ENCODE measurements around the gene L3MBTL2. TPM values are rescaled to one million over a fixed set of nuclear protein-coding genes. Genes with fewer than 3 reads are reported as not detected.

The L3MBTL2 gene
- total and polyA plus RNA-seq, 9 of the 15 experiments (the other 6 are each of a cell fraction or from before 2014, with no cell fraction given): 10.3 to 23.1 (median 18.6) TPM

DNA sequence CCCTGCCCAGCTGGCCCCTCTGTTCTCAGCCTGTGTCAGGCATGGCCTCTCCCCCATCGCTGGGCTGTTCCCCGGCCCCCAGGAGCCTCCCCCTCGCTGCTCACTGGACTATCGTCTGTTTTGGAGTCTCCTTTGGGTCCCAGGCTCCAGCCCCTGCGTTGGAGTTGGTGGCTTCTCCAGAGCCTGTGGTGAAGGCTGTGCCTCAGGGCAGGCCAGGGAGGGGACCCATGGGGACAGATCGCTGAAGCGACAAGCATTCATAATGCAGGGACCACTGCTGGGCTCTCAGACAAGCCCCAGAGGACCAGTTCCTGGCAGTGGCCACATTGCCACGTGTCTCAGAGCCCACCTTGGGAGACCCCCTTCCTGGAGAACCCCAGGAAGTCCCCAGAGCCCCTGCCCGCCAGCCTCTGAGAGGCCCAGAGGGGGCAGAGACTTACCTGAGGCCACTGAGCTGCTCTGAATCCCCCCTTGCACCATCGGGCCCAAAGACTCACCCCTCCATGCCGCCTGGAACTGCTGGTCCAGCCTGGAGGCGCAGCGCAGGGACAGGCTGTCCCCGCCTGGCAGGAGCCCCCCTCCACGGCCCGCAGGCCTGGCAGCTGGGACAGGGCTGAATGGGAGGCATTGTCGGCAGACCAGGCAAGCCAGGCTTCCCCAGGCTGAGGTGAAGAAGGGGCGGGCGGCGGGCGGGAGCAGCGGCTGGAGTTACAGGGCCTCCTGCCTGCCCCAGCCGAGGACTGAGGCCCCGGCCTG lies 35.4 kb downstream of the L3MBTL2 start, which contains the start of gene CHADL:
Gene CHADL, minus strand, starts transcription at position 555 of the 756 bp plus-strand sequence. Its CDS starts 50 bp downstream, at position 505.
- H3K4me3 ChIP-seq: no peak within 1 kb of the TSS
- H3K27me3 ChIP-seq (ENCODE audit: control insufficient read depth in 2 of 2, insufficient read depth in 2 of 2, low read length in 2 of 2): no peaks in the 10 kb centered on the region
- H3K79me2 ChIP-seq (ENCODE audit: control insufficient read depth, insufficient read depth, low read length): no peaks in the 10 kb centered on the region
- intact Hi-C loops (cut with micrococcal nuclease): no loop called here
- FAIRE-seq (no peak), ATAC-seq (no peak), DNase-seq (ENCODE audit: extremely low read depth in 1 of 4, low spot score in 3 of 4) (no peak)
- no peaks in the 10 kb centered on the region for H4K20me1 ChIP-seq (replicated peaks; ENCODE audit: control insufficient read depth, insufficient read depth, low read length)
- H3K4me2 ChIP-seq (ENCODE audit: insufficient read depth, low read length): no peak within 1 kb of the TSS
- H3K4me1 ChIP-seq (replicated peaks in 1 of 2; ENCODE audit: control insufficient read depth in 2 of 2, insufficient read depth in 2 of 2, low read length in 2 of 2): peaks cover 0 to 31% of the 10 kb centered on the region in 2 experiments; a peak in 2 of 5 replicates
- in situ Hi-C loops (cut with MboI): no loop called here
- no peak for TF ChIP-seq KLF16 (IDR thresholded peaks at IDR 0.05)
- TF ChIP-seq POLR2G (IDR thresholded peaks at IDR 0.05; ENCODE audit: low read depth, low read length): peak; percentile 44; the same call in 1 of the 2 replicates
- ChIA-PET POLR2A (interaction anchor here (0.5 kb wide), 1 partner anchor 30 kb away, joined by 3 read pairs; no protein-coding TSS in a partner anchor), CTCF (ENCODE audit: low intra/inter-chr PET ratio) (no interaction called here)
- H3K9ac ChIP-seq (ENCODE audit: insufficient read depth in 1 of 2, low read depth in 2 of 2, low read length in 2 of 2): peak within 1 kb of the TSS in 1 of 2 experiments; percentile 58; a peak in 1 of 4 replicates
- H2AFZ ChIP-seq (ENCODE audit: low read depth, low read length): no peak within 1 kb of the TSS
- no peak within 1 kb of the TSS for H3K27ac ChIP-seq (ENCODE audit: extremely low read depth, low read depth, low read length)
- WGBS (ENCODE audit: insufficient coverage, low coverage, missing lambda C conversion rate): 66% methylated on average over 11 of the region's 24 CpGs
- H3K9me1 ChIP-seq (ENCODE audit: control insufficient read depth, insufficient read depth, low read length): no peaks in the 10 kb centered on the region
- no TSS peak for BruUV-seq (replicated peaks)
- peaks cover 1% of the 10 kb centered on the region; the same call in 2 of the 3 replicates for H3K36me3 ChIP-seq (ENCODE audit: control insufficient read depth, insufficient read depth, low read length)
- no peaks in the 10 kb centered on the region for H3K9me3 ChIP-seq (replicated peaks; ENCODE audit: control insufficient read depth, insufficient read depth, low read depth, low read length)

DNA sequence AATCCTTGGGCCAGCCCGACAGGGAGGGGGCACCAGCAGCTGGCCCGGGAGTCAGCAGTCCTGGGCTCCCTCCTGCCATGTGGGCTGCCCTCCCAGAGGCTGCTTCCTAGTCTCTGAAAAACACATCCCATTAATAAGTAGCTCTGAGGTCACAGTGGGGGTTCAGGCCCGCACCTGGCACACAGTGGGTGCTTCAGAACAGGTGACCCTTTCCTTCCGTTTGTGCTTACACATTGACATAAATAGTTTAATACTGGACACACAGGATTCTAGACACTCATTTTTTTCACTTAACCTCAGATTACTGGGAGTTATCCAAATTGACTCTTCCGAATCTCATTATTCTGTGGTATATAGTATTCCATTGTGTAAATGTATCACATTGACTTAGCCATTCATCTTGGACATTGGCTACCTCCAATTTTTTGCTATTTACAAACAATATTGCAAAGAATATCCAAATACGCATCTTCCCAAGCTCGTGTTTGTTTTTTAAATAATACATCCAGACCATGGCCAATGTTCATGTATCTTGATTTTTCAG lies 36.1 kb downstream of the L3MBTL2 start:
- H3K27me3 ChIP-seq (ENCODE audit: control insufficient read depth in 2 of 2, insufficient read depth in 2 of 2, low read length in 2 of 2): no peaks in the 10 kb centered on the region
- H3K9me1 ChIP-seq (ENCODE audit: control insufficient read depth, insufficient read depth, low read length): peaks cover under 1% of the 10 kb centered on the region
- no peak overlapping the region for H3K4me3 ChIP-seq
- FAIRE-seq (no peak), ATAC-seq (no peak), DNase-seq (ENCODE audit: extremely low read depth in 1 of 4, low spot score in 3 of 4) (no peak)
- no peak overlapping the region for H3K9ac ChIP-seq (ENCODE audit: insufficient read depth in 1 of 2, low read depth in 2 of 2, low read length in 2 of 2)
- no peak overlapping the region for H2AFZ ChIP-seq (ENCODE audit: low read depth, low read length)
- WGBS (ENCODE audit: insufficient coverage, low coverage, missing lambda C conversion rate): 71% methylated on average over 7 of the region's 7 CpGs
- in situ Hi-C loops (cut with MboI) (no loop called here), intact Hi-C loops (cut with micrococcal nuclease) (no loop called here)
- H3K79me2 ChIP-seq (ENCODE audit: control insufficient read depth, insufficient read depth, low read length): no peaks in the 10 kb centered on the region
- ChIA-PET CTCF (ENCODE audit: low intra/inter-chr PET ratio) (no interaction called here), POLR2A (no interaction called here)
- H3K4me2 ChIP-seq (ENCODE audit: insufficient read depth, low read length): no peak overlapping the region
- BruUV-seq (replicated peaks): no TSS peak
- peaks cover 7% of the 10 kb centered on the region; the same call in 2 of the 3 replicates for H3K36me3 ChIP-seq (ENCODE audit: control insufficient read depth, insufficient read depth, low read length)
- no peaks in the 10 kb centered on the region for H4K20me1 ChIP-seq (replicated peaks; ENCODE audit: control insufficient read depth, insufficient read depth, low read length)
- TF ChIP-seq, protein P1, sequence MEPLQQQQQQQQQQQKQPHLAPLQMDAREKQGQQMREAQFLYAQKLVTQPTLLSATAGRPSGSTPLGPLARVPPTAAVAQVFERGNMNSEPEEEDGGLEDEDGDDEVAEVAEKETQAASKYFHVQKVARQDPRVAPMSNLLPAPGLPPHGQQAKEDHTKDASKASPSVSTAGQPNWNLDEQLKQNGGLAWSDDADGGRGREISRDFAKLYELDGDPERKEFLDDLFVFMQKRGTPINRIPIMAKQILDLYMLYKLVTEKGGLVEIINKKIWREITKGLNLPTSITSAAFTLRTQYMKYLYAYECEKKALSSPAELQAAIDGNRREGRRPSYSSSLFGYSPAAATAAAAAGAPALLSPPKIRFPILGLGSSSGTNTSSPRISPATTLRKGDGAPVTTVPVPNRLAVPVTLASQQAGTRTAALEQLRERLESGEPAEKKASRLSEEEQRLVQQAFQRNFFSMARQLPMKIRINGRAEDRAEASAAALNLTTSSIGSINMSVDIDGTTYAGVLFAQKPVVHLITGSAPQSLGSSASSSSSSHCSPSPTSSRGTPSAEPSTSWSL (CRISPR knock-in tag; IDR thresholded peaks at IDR 0.05; ENCODE audit: borderline replicate concordance): no peak
- TF ChIP-seq POLR2B (IDR thresholded peaks at IDR 0.05; ENCODE audit: low read depth, partially characterized antibody) (no peak), ZNF717 (CRISPR knock-in tag; IDR thresholded peaks at IDR 0.05) (no peak), ZKSCAN1 (IDR thresholded peaks at IDR 0.05; ENCODE audit: low read depth, low read length) (peak; percentile 72), DACH1 (IDR thresholded peaks at IDR 0.05; ENCODE audit: partially characterized antibody) (no peak), ZNF146 (CRISPR knock-in tag; IDR thresholded peaks at IDR 0.05; ENCODE audit: unreplicated experiment) (peak; percentile 68), RBM25 (IDR thresholded peaks at IDR 0.05; ENCODE audit: low read depth, low read length, severe bottlenecking) (peak; percentile 47), E2F3 (CRISPR knock-in tag; IDR thresholded peaks at IDR 0.05) (no peak), POLR2G (IDR thresholded peaks at IDR 0.05; ENCODE audit: low read depth, low read length) (peak; percentile 34; the same call in 1 of the 2 replicates)
- TF ChIP-seq, protein P2, sequence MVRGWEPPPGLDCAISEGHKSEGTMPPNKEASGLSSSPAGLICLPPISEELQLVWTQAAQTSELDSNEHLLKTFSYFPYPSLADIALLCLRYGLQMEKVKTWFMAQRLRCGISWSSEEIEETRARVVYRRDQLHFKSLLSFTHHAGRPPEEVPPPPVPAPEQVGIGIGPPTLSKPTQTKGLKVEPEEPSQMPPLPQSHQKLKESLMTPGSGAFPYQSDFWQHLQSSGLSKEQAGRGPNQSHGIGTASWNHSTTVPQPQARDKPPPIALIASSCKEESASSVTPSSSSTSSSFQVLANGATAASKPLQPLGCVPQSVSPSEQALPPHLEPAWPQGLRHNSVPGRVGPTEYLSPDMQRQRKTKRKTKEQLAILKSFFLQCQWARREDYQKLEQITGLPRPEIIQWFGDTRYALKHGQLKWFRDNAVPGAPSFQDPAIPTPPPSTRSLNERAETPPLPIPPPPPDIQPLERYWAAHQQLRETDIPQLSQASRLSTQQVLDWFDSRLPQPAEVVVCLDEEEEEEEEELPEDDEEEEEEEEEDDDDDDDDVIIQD (CRISPR knock-in tag; IDR thresholded peaks at IDR 0.05): no peak
- no peak overlapping the region for H3K27ac ChIP-seq (ENCODE audit: extremely low read depth, low read depth, low read length)
- peaks cover 0 to 38% of the 10 kb centered on the region in 2 experiments; a peak in 2 of 5 replicates for H3K4me1 ChIP-seq (replicated peaks in 1 of 2; ENCODE audit: control insufficient read depth in 2 of 2, insufficient read depth in 2 of 2, low read length in 2 of 2)
- H3K9me3 ChIP-seq (replicated peaks; ENCODE audit: control insufficient read depth, insufficient read depth, low read depth, low read length): no peaks in the 10 kb centered on the region

Measured in K562 (cell line).